ENCODE measurements around the gene POLRMT.

POLRMT gene

DNA sequence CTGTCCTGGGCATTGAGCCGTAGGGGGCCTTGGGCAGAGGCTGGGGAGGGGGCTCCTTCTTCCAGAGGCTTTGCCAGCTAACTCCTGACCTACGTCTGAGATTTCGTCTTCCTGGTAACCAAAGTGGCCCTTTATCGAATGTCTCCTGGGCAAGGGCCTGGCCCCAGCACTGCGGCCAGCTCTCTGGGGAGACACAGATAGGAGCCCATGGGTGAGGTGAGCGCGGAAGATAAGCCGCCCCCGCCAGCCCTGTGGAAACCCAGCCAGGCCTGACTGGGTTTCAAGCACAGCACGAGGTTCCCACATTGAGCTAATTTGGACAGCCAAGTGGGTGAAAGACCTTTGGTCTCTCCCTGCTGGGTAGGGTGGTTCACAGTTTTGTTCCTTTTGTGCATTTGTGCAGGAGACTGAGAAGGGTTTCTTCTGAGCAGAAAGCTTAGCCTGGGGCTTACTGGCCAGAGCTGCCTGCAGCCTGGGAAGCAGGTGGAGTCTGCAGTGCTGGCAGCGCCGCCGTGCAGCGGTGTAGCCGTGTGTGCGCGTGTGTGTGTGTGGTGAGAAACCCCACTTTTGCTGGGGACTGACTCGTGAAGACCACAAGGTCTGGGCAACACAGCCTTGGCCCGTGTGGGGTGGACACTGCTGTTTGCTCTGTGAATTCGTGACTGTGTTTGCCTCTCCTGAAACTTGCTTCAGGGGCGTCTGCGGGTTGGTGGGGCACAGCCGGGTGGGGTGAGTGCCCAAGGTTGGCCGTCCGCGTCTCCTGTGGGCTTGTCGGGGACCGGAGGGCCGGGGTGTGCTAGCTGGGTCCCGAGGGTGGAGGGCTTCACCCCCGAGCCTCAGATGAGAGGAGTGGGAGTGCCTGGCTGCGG lies 58.4 kb downstream of the POLRMT start:
- DNase-seq = no peak

DNA sequence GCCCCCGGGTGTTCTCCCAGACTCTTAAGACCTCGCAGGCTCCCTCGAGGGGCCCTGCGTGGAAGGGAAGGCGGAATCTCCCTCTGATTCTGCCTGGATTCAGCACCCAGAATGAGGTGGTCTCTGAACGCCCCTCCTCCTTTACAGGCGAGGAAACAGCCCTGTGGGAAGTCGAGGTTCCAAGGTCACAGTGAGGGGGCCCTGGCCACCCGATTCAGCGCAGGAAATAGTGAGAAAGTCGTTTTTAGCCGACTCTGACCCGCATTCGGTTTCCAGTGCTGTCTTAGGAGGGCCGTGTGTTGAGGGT lies 59.9 kb downstream of the POLRMT start:
- DNase-seq = no peak

GRCh38 chr19:572743-573518 lies 60.4 kb downstream of the POLRMT start:
- no peak for DNase-seq

GRCh38 chr19:572140-572742 lies 61.1 kb downstream of the POLRMT start, which contains the start of gene BSG:
Gene BSG (plus strand): TSS chr19:572596. CDS start chr19:572635, 39 bp downstream.
- DNase-seq = peak; percentile 99

- no peak for DNase-seq
Measured at GRCh38 chr19:571566-571974, 61.8 kb downstream of the POLRMT start.

DNA sequence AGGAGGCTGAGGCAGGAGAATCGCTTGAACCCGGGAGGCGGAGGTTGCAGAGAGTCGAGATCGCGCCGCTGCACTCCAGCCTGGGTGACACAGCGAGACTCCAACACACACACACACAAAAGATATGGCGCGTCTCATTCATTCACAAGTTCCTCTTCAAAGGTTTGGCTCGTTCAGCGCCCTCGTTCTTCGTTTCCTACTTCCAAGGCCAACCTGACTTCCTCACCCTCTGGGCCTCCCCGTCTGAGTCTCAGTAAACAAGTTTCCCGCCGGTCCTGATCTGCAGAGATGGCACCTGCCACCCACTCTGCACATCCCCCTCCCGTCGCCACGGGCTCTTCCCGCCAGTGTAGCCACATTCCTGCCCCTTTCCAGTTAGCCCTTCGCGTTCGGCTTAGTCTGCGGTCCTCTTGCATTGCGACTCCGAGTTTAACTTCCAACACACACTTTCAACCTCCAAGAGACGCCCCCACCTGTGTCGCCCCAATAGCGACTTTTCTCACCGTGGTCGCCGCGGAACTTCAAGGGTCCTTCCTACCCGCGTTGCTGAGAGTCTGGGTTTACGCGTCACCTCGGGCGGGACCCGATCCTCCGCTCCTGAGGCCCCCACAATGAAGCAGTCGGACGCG lies 62.3 kb downstream of the POLRMT start:
- DNase-seq = no peak

DNA sequence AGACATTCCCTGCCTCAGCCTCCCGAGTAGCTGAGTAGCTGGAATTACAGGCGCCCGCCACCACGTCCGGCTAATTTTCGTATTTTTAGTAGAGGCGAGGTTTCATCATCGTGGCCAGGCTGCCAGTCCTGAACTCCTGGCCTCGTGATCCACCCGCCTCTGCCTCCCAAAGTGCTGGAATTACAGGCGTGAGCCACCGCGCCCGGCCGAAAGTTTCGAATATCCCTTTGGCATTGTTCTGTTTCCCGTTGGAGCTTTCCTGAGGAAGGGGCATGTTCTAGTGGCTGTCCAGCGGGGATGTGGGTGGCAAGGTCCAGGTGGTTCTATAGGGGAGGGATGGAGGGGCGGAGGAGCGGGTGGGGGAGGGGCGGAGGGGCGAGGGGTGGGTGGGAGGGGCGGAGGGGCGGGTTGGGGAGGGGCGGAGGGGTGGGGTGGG lies 63.1 kb downstream of the POLRMT start:
- DNase-seq = no peak

DNA sequence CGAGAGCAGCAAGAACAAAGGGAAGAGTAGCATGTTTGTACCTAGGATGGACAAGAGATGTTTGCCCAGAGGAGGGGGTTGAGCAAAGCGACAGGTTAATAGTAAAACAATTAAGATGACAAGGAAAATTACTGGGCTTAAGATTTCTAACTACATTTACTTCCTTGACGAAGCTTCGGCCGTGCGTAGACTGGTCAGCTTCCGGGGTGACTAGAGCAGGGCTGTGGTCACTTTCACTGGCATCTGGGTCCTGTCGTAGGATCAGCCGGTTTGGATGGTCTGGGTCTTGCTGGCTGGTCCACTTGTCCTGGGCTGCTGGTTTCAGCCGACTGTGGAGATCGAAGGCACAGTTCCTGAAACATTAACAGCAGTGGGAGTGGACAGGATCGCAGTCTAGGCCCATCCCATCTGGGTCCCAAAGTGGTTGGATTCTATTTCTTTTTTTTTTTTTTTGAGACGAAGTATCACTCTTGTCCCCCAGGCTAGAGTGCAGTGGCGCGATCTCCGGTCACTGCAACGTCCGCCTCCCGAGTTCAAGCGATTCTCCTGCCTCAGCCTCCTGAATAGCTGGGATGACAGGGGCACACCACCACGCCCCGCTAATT lies 65.9 kb downstream of the POLRMT start:
- no peak for DNase-seq

Measured in stimulated activated CD4-positive, alpha-beta T cell treated with anti-CD3 and anti-CD28 coated beads, Interleukin-4, amount 100 ng/mL, for 1 hour (primary cell).